Uterus (tissue), 2 donors: ENCODE results near the gene LTBP1.

Experiments
- CTCF ChIP-seq, 4 experiments: fragments of 200-600 bp in 2 of 4; fragments of 450-650 bp in 2 of 4; sonication (generic) in 2 of 4; IDR thresholded peaks; one replicate each; pipeline ENCODE4 v1.5.1; 2016 to 2019; ENCODE audit warnings: antibody characterized with exemption in 4 of 4, mild to moderate bottlenecking in 2 of 4, moderate library complexity in 1 of 4
- POLR2A ChIP-seq, 2 donors: fragments of 450-650 bp; IDR thresholded peaks; one replicate each; pipeline ENCODE4 v1.6.1; 2016; ENCODE audit warnings: antibody characterized with exemption in 2 of 2, mild to moderate bottlenecking in 1 of 2, moderate library complexity in 1 of 2

GRCh38 chr2:33298233-33298632, 351.5 kb downstream of the LTBP1 start:
- TF ChIP-seq CTCF (IDR thresholded peaks at IDR 0.05) (no peak), POLR2A (IDR thresholded peaks at IDR 0.05) (no peak)
